ENCODE results near the gene PACS2.

DNA sequence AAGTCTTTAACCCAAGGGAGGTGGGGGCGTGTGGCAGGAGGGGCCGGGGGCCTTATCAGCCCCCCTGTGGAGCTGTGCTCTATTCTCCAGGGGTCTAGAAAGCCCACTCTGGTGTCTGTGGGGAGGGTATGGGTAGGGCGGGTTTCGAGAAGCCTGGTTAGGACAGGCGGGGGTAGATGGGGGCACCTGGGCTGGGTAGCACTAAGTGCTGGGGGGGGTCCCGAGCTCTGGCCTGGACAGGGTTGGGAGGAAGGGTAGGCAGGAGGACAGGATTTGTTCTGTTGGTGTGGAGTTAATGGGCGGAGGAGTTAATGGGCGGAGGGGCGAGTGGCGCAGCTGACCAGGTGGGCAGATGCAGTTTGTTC lies 2.0 kb downstream of the PACS2 start:
- TF ChIP-seq POLR2A (IDR thresholded peaks at IDR 0.05) (no peak), CTCF (IDR thresholded peaks at IDR 0.05) (no peak)
